ENCODE data around the gene ATAD2B.

Gene ATAD2B

GRCh38 chr2:23793476-23793875 is 133.4 kb downstream of the ATAD2B start:
- no peak for TF ChIP-seq EZH2phosphoT487 (IDR thresholded peaks at IDR 0.05; ENCODE audit: low read depth)
- no peak for TF ChIP-seq CTCF (IDR thresholded peaks at IDR 0.05; ENCODE audit: low read depth, low read length)
- Histone ChIP-seq H4K20me1 (ENCODE audit: insufficient read depth, low read length) (no peaks in the 10 kb centered on the region), H3K4me1 (ENCODE audit: low read length) (no peaks in the 10 kb centered on the region), H3K36me3 (replicated peaks; ENCODE audit: low read depth, low read length) (no peaks in the 10 kb centered on the region), H3K9me3 (ENCODE audit: insufficient read depth, low read length) (no peaks in the 10 kb centered on the region), H3K79me2 (ENCODE audit: low read length) (no peaks in the 10 kb centered on the region), H3K27ac (ENCODE audit: low read length) (no peak overlapping the region), H3K4me2 (ENCODE audit: low read length) (no peak overlapping the region), H3K27me3 (ENCODE audit: low read depth, low read length) (no peaks in the 10 kb centered on the region), H3K4me3 (ENCODE audit: low read length) (no peak overlapping the region), H3K9ac (ENCODE audit: low read length) (no peak overlapping the region), H2AFZ (ENCODE audit: low read depth, low read length) (no peak overlapping the region)

GRCh38 chr2:23791030-23791429 is 135.9 kb downstream of the ATAD2B start:
- H3K4me2 ChIP-seq (ENCODE audit: low read length), result no peak overlapping the region
- H3K27ac ChIP-seq (ENCODE audit: low read length), result no peak overlapping the region
- 0 out of 2 replicates have a peak, but pooled peaks cover 5% of the 10 kb centered on the region for H3K4me1 ChIP-seq (ENCODE audit: low read length)
- no peaks in the 10 kb centered on the region for H4K20me1 ChIP-seq (ENCODE audit: insufficient read depth, low read length)
- no peaks in the 10 kb centered on the region for H3K27me3 ChIP-seq (ENCODE audit: low read depth, low read length)
- no peaks in the 10 kb centered on the region for H3K36me3 ChIP-seq (replicated peaks; ENCODE audit: low read depth, low read length)
- no peaks in the 10 kb centered on the region for H3K79me2 ChIP-seq (ENCODE audit: low read length)
- TF ChIP-seq CTCF (IDR thresholded peaks at IDR 0.05; ENCODE audit: low read depth, low read length), result no peak
- no peaks in the 10 kb centered on the region for H3K9me3 ChIP-seq (ENCODE audit: insufficient read depth, low read length)
- H3K4me3 ChIP-seq (ENCODE audit: low read length), result no peak overlapping the region
- H3K9ac ChIP-seq (ENCODE audit: low read length), result no peak overlapping the region
- H2AFZ ChIP-seq (ENCODE audit: low read depth, low read length), result no peak overlapping the region

- no peak overlapping the region for H3K9ac ChIP-seq (ENCODE audit: low read length)
- no peaks in the 10 kb centered on the region for H4K20me1 ChIP-seq (ENCODE audit: insufficient read depth, low read length)
- H3K79me2 ChIP-seq (ENCODE audit: low read length), result no peaks in the 10 kb centered on the region
- no peak overlapping the region for H3K4me3 ChIP-seq (ENCODE audit: low read length)
- 0 out of 2 replicates have a peak, but pooled peaks cover 5% of the 10 kb centered on the region for H3K4me1 ChIP-seq (ENCODE audit: low read length)
- no peaks in the 10 kb centered on the region for H3K9me3 ChIP-seq (ENCODE audit: insufficient read depth, low read length)
- no peaks in the 10 kb centered on the region for H3K36me3 ChIP-seq (replicated peaks; ENCODE audit: low read depth, low read length)
- H3K4me2 ChIP-seq (ENCODE audit: low read length), result no peak overlapping the region
- H2AFZ ChIP-seq (ENCODE audit: low read depth, low read length), result no peak overlapping the region
- no peaks in the 10 kb centered on the region for H3K27me3 ChIP-seq (ENCODE audit: low read depth, low read length)
- TF ChIP-seq CTCF (IDR thresholded peaks at IDR 0.05; ENCODE audit: low read depth, low read length), result no peak
- TF ChIP-seq EZH2phosphoT487 (IDR thresholded peaks at IDR 0.05; ENCODE audit: low read depth), result no peak
- H3K27ac ChIP-seq (ENCODE audit: low read length), result no peak overlapping the region
Observed at GRCh38 chr2:23789012-23789411, 137.9 kb downstream of the ATAD2B start.

GRCh38 chr2:23788100-23788499 is 138.8 kb downstream of the ATAD2B start:
- H3K27me3 ChIP-seq (ENCODE audit: low read depth, low read length), result no peaks in the 10 kb centered on the region
- no peak overlapping the region for H2AFZ ChIP-seq (ENCODE audit: low read depth, low read length)
- no peak overlapping the region for H3K27ac ChIP-seq (ENCODE audit: low read length)
- 0 out of 2 replicates have a peak, but pooled peaks cover 5% of the 10 kb centered on the region for H3K4me1 ChIP-seq (ENCODE audit: low read length)
- no peaks in the 10 kb centered on the region for H4K20me1 ChIP-seq (ENCODE audit: insufficient read depth, low read length)
- H3K9me3 ChIP-seq (ENCODE audit: insufficient read depth, low read length), result no peaks in the 10 kb centered on the region
- H3K9ac ChIP-seq (ENCODE audit: low read length), result no peak overlapping the region
- H3K79me2 ChIP-seq (ENCODE audit: low read length), result no peaks in the 10 kb centered on the region
- H3K4me3 ChIP-seq (ENCODE audit: low read length), result no peak overlapping the region
- no peak overlapping the region for H3K4me2 ChIP-seq (ENCODE audit: low read length)
- H3K36me3 ChIP-seq (replicated peaks; ENCODE audit: low read depth, low read length), result no peaks in the 10 kb centered on the region
- TF ChIP-seq EZH2phosphoT487 (IDR thresholded peaks at IDR 0.05; ENCODE audit: low read depth) (no peak), CTCF (IDR thresholded peaks at IDR 0.05; ENCODE audit: low read depth, low read length) (no peak)
